Measurements from ENCODE around the gene GATA3. TPM values are rescaled to one million over a fixed set of nuclear protein-coding genes. Genes with fewer than 3 reads are reported as not detected.

GATA3 gene
- total RNA-seq, 1 experiment from 2014 or later, result 0.64 TPM

GRCh38 chr10:8051109-8051821 is 3.2 kb upstream of the GATA3 start:
- no peak for DNase-seq (ENCODE audit: low spot score)

- DNase-seq (ENCODE audit: low spot score), result no peak
Observed at GRCh38 chr10:8051851-8052257, 2.6 kb upstream of the GATA3 start.

DNA sequence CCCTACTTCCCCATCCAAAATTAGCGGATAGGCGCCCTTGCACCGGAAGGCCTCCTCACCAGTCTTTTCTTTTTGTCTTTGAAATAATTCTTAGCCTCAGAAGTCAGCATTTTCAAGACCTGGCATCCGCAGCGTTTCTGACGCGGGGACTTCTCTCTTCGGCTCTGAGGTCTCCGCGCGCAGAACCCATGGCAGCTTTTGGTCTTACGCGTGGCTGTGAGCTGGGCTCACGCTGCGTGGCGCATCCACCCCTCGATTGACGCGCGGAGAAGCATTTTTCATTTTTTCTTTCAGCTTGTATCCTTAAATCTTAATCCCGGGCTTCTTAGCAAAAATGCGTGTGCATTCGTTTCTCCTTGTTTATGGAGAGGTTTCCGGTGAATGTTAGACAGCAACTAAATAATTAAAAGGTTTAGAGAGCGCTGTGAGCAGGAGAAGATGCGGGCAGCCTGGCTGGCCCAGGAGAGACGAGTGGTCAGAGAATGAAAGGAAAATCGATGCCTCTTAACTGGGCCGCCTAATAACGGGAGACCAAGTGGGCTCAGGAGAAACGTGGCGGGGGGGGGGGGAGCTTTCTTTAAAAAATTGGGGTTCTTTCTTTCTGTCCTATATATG is 2.0 kb upstream of the GATA3 start:
- DNase-seq (ENCODE audit: low spot score), result no peak

GRCh38 chr10:8052956-8053445 is 1.5 kb upstream of the GATA3 start:
- no peak for DNase-seq (ENCODE audit: low spot score)

DNA sequence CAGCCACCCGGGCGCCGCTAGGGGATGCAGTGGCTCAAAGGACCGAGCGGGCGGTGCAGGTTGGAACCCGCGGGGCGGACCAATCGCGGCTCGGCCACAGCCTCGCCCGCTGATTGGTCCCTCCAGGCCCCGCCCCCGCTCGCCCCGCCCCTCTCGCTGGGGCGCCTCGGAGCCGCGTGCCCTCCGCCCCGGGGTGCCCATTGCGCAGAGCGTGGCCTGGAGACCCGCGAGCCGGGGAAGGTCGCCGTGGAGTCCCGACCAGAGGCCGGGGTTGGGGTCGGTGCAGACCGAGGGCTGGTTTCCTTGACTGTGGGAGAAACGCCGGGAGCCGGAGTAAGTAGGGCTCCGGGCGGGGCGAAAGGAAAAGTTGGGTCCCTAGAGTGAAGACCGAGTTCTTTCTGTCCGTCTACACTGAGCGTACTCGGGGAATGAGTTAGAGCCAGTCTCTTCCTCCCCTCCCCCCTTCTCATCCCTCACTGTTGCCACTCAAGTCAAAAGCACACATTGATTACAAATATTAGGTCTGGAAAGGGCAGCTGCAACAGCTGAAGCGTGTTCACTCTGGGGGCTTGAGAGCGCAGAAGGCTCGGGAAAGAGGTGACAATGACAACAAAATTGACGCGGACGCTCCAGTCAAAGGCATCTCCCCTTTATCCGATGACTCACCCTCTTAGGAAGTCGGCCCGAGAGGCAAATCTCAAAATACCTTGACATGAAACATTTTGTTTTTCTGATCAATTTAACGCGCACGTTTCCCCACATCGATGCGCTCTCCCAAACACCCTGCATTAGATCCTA is 843 bp upstream of the GATA3 start:
- peak; percentile 62 for DNase-seq (ENCODE audit: low spot score)

- no peak for DNase-seq (ENCODE audit: low spot score)
Observed at GRCh38 chr10:8054244-8054493, 319 bp upstream of the GATA3 start.

DNA sequence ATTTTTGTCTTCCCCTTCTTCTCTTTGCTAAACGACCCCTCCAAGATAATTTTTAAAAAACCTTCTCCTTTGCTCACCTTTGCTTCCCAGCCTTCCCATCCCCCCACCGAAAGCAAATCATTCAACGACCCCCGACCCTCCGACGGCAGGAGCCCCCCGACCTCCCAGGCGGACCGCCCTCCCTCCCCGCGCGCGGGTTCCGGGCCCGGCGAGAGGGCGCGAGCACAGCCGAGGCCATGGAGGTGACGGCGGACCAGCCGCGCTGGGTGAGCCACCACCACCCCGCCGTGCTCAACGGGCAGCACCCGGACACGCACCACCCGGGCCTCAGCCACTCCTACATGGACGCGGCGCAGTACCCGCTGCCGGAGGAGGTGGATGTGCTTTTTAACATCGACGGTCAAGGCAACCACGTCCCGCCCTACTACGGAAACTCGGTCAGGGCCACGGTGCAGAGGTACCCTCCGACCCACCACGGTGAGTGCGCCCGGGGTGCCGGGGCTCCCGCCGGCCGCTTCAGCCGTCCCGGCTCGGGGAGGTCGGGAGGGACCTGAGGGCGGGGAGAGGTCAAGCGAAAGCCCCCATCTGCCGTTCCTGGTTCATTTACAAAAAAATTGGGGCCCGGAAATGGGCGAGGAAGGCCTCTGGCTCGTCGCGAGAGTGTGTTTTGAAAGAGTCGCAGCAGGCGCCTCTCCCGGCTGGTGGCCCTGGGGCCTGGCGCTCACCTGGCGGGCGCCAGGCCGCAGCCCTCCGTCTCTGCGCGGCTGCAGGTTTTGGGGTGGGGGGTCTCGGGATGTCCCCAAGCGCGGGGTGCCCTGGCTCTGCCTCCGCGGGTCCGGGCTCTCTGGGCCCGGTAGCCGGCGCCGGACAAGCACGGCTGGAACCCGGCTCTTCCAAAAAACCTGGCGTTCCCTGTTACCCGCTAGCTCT is 1.2 kb downstream of the GATA3 start:
- DNase-seq (ENCODE audit: low spot score), result no peak

DNA sequence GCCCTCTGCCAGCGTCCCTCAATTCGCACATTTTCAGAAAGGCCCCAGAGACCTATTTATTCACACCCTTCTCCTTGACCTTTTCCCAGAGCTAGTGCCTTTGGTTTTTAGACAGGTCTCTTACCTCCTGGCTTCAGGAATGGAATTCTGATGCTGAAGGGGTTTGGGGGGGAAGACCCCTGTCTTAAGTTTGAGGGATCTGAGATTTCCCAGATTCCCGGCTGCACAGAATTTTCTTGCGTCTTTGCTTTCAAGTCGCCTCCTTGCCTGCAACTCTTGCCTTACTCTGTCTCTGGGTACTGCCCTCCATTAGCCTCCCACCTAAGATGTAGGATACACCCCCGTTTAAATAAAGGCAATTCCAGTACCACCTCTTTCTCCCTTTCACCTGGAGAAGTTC is 1.9 kb downstream of the GATA3 start:
- DNase-seq (ENCODE audit: low spot score), result no peak

GRCh38 chr10:8056871-8057331 is 2.4 kb downstream of the GATA3 start:
- no peak for DNase-seq (ENCODE audit: low spot score)

- no peak for DNase-seq (ENCODE audit: low spot score)
Observed at GRCh38 chr10:8057636-8058273, 3.3 kb downstream of the GATA3 start.

DNA sequence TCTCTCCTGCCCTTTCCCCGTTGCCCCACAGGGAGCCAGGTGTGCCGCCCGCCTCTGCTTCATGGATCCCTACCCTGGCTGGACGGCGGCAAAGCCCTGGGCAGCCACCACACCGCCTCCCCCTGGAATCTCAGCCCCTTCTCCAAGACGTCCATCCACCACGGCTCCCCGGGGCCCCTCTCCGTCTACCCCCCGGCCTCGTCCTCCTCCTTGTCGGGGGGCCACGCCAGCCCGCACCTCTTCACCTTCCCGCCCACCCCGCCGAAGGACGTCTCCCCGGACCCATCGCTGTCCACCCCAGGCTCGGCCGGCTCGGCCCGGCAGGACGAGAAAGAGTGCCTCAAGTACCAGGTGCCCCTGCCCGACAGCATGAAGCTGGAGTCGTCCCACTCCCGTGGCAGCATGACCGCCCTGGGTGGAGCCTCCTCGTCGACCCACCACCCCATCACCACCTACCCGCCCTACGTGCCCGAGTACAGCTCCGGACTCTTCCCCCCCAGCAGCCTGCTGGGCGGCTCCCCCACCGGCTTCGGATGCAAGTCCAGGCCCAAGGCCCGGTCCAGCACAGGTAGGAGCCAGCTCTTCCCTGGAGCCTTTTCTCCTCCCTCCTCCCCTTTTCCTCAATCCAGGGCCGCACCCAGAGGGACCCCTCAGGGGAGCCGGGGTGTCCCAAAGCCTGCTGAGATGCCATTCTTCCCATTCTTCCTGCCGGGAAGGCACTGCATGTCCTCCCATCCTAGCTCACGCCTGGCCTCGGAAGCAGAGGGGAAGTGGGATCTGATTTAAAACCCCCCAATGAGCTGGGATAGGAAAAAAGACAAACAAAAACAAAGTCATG is 4.0 kb downstream of the GATA3 start:
- DNase-seq (ENCODE audit: low spot score), result no peak

- DNase-seq (ENCODE audit: low spot score), result no peak
Observed at GRCh38 chr10:8059191-8059936, 4.9 kb downstream of the GATA3 start.

DNA sequence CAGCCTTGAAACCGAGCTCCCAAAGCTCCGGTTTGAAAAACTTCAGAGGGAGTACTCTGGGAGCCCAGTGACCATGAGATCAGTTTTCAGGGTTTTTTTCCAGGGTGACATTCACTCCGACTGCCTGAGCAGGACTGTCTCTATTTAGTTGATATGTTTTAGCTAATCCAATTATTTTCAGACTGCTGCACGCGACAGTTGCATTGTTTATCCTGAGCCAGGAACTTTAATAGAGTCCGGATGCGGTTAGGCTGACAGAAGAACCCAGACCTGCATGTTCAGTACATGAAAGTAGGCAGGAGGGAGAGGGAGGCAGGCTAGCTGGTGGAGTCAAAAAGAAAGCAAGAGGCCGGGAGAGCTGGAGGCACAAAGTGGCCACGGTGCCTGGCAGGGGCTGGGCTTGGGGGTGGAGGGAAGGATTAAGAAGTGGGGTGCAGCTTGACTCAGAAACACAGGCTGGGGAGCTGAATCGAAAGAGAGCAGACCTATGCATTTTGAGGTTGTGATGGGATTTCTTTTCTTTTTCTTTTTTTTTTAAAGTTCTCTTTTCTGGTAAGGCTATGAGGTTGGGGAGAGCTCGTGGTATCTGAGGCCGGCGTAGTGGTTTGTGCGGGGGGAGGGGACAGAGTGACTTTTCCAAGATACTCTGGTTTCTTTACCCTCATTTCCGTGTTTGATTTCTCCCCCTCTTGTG is 5.7 kb downstream of the GATA3 start:
- DNase-seq (ENCODE audit: low spot score), result peak; percentile 80

GRCh38 chr10:8060704-8061121 is 6.2 kb downstream of the GATA3 start:
- no peak for DNase-seq (ENCODE audit: low spot score)

- no peak for DNase-seq (ENCODE audit: low spot score)
Observed at GRCh38 chr10:8061274-8062211, 7.1 kb downstream of the GATA3 start.

DNA sequence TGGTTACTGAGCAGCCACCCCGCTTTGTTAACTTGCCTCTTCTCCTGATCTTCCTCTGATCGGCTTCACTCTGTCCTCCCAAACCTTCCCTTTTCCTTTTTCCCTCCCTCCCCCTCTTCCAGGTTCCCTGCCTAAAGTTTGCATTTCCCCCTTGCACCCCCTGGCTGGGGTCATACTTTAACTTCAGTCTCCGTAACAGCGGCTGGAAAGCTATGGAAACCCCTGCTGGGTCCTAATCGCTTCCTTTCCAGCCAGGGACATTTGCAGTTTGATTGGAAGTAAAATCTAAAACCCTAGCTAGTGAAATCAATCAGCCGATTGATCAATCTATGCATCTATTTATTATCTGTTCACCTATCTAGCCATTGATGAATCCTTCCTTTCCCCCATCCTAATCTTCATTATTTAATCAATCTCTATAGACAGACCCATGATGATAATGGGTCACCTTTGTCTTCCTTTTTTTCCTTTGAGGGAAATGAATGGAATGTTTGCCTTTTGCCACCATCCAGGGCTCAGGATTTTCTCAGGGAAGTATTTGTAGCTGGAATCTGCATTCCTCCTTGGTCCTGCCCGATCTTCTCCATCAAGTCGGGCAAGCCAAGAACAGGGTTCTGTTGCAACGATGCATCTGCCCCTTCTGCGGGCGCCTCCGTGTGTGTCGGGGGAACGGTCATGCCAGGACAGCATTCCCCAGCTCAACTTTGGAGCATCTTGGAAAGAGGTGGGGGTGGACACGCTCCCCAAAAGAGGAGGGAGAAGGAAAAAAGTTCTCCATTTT is 8.8 kb downstream of the GATA3 start:
- no peak for DNase-seq (ENCODE audit: low spot score)

- no peak for DNase-seq (ENCODE audit: low spot score)
Observed at GRCh38 chr10:8063935-8064334, 9.4 kb downstream of the GATA3 start.

Data from H4 (cell line).